ENCODE results near the gene ASIP.
"Not testable (repeated sequence)": the region's sequence is repeated elsewhere in the genome, so short reads cannot be mapped to it uniquely, and the experiment has no call there.

ASIP gene

DNA sequence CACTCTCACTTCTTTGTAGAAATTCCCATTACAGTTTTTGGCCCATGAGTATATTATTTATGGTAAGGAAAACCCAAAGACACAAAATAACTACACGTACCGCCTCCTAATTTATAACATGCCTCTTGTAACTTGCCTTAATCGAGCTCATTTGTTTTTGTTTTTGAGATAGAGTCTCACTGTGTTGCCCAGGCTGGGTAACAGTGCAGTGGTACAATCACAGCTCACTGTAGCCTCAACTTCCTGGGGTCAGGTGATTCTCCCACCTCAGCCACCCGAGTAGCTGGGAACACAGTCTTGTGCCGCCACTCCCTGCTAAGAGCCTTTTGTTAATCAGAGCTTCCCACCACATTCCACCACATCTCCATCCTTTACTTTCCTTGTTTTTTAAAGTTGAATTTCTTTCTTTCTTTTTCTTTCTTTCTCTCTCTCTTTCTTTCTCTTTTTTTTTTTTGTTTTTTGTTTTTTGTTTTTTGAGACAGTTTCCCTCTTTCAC lies 15.5 kb downstream of the ASIP start:
- no peaks in the 10 kb centered on the region for H3K4me1 ChIP-seq (ENCODE audit: control insufficient read depth in 1 of 2, insufficient read depth in 2 of 2, low read length in 2 of 2)
- no peak overlapping the region for H3K9ac ChIP-seq (ENCODE audit: low read depth in 1 of 2, low read length in 2 of 2)
- no peak overlapping the region for H3K4me3 ChIP-seq (ENCODE audit: low read depth in 1 of 2, low read length in 2 of 2)
- no peaks in the 10 kb centered on the region for H3K27me3 ChIP-seq (ENCODE audit: control insufficient read depth in 1 of 2, insufficient read depth in 2 of 2, low read length in 2 of 2)
- H3K9me3 ChIP-seq (ENCODE audit: control insufficient read depth in 1 of 2, low read length in 2 of 2) = no peaks in the 10 kb centered on the region
- H3K36me3 ChIP-seq (ENCODE audit: control insufficient read depth in 1 of 2, insufficient read depth in 2 of 2, low read length in 2 of 2) = no peaks in the 10 kb centered on the region
- no peak overlapping the region for H3K27ac ChIP-seq (ENCODE audit: low read depth, low read length)

GRCh38 chr20:34260208-34260942 lies 19.2 kb downstream of the ASIP start:
- no peak overlapping the region for H3K4me3 ChIP-seq (ENCODE audit: low read depth in 1 of 2, low read length in 2 of 2)
- no peaks in the 10 kb centered on the region for H3K27me3 ChIP-seq (ENCODE audit: control insufficient read depth in 1 of 2, insufficient read depth in 2 of 2, low read length in 2 of 2)
- H3K9me3 ChIP-seq (ENCODE audit: control insufficient read depth in 1 of 2, low read length in 2 of 2) = no peaks in the 10 kb centered on the region
- H3K27ac ChIP-seq (ENCODE audit: low read depth, low read length) = no peak overlapping the region
- H3K9ac ChIP-seq (ENCODE audit: low read depth in 1 of 2, low read length in 2 of 2) = no peak overlapping the region
- H3K36me3 ChIP-seq (ENCODE audit: control insufficient read depth in 1 of 2, insufficient read depth in 2 of 2, low read length in 2 of 2) = no peaks in the 10 kb centered on the region
- H3K4me1 ChIP-seq (ENCODE audit: control insufficient read depth in 1 of 2, insufficient read depth in 2 of 2, low read length in 2 of 2) = peaks cover 6% of the 10 kb centered on the region in 2 donors

- H3K27me3 ChIP-seq (ENCODE audit: control insufficient read depth in 1 of 2, insufficient read depth in 2 of 2, low read length in 2 of 2) = no peaks in the 10 kb centered on the region
- H3K9ac ChIP-seq (ENCODE audit: low read depth in 1 of 2, low read length in 2 of 2) = no peak overlapping the region
- H3K36me3 ChIP-seq (ENCODE audit: control insufficient read depth in 1 of 2, insufficient read depth in 2 of 2, low read length in 2 of 2) = no peaks in the 10 kb centered on the region
- no peaks in the 10 kb centered on the region for H3K9me3 ChIP-seq (ENCODE audit: control insufficient read depth in 1 of 2, low read length in 2 of 2)
- H3K27ac ChIP-seq (ENCODE audit: low read depth, low read length) = no peak overlapping the region
- H3K4me1 ChIP-seq (ENCODE audit: control insufficient read depth in 1 of 2, insufficient read depth in 2 of 2, low read length in 2 of 2) = peaks cover 6% of the 10 kb centered on the region in 2 donors
- no peak overlapping the region for H3K4me3 ChIP-seq (ENCODE audit: low read depth in 1 of 2, low read length in 2 of 2)
These were observed 21.5 kb downstream of the ASIP start for GRCh38 chr20:34262488-34263288.

DNA sequence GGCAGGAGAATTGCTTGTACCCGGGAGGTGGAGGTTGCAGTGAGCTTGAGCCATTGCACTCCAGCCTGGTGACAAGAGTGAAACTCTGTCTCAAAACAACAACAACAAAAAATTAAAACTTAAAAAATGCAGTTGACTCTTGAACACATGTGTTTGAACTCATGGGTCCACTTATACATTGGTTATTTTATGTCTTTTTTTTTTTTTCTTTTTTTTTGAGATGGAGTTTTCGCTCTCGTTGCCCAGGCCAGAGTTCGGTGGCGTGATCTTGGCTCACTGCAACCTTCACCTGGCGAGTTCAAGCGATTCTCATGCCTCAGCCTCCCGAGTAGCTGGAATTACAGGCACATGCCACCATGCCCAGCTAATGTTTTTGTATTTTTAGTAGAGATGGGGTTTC lies 22.2 kb downstream of the ASIP start:
- not testable (repeated sequence) for H3K27me3 ChIP-seq (ENCODE audit: control insufficient read depth in 1 of 2, insufficient read depth in 2 of 2, low read length in 2 of 2); H3K9ac ChIP-seq (ENCODE audit: low read depth in 1 of 2, low read length in 2 of 2); H3K4me3 ChIP-seq (ENCODE audit: low read depth in 1 of 2, low read length in 2 of 2); H3K9me3 ChIP-seq (ENCODE audit: control insufficient read depth in 1 of 2, low read length in 2 of 2); H3K36me3 ChIP-seq (ENCODE audit: control insufficient read depth in 1 of 2, insufficient read depth in 2 of 2, low read length in 2 of 2); H3K27ac ChIP-seq (ENCODE audit: low read depth, low read length); H3K4me1 ChIP-seq (ENCODE audit: control insufficient read depth in 1 of 2, insufficient read depth in 2 of 2, low read length in 2 of 2)

GRCh38 chr20:34264141-34264540 lies 22.9 kb downstream of the ASIP start:
- Histone ChIP-seq H3K4me1 (ENCODE audit: control insufficient read depth in 1 of 2, insufficient read depth in 2 of 2, low read length in 2 of 2) (peaks cover 6 to 9% of the 10 kb centered on the region in 2 donors), H3K27ac (ENCODE audit: low read depth, low read length) (no peak overlapping the region), H3K27me3 (ENCODE audit: control insufficient read depth in 1 of 2, insufficient read depth in 2 of 2, low read length in 2 of 2) (no peaks in the 10 kb centered on the region), H3K9me3 (ENCODE audit: control insufficient read depth in 1 of 2, low read length in 2 of 2) (no peaks in the 10 kb centered on the region), H3K36me3 (ENCODE audit: control insufficient read depth in 1 of 2, insufficient read depth in 2 of 2, low read length in 2 of 2) (no peaks in the 10 kb centered on the region), H3K4me3 (ENCODE audit: low read depth in 1 of 2, low read length in 2 of 2) (no peak overlapping the region), H3K9ac (ENCODE audit: low read depth in 1 of 2, low read length in 2 of 2) (no peak overlapping the region)

- no peak overlapping the region for H3K4me3 ChIP-seq (ENCODE audit: low read depth in 1 of 2, low read length in 2 of 2)
- no peaks in the 10 kb centered on the region for H3K36me3 ChIP-seq (ENCODE audit: control insufficient read depth in 1 of 2, insufficient read depth in 2 of 2, low read length in 2 of 2)
- no peaks in the 10 kb centered on the region for H3K9me3 ChIP-seq (ENCODE audit: control insufficient read depth in 1 of 2, low read length in 2 of 2)
- peaks cover 0 to 7% of the 10 kb centered on the region in 2 donors for H3K4me1 ChIP-seq (ENCODE audit: control insufficient read depth in 1 of 2, insufficient read depth in 2 of 2, low read length in 2 of 2)
- no peak overlapping the region for H3K9ac ChIP-seq (ENCODE audit: low read depth in 1 of 2, low read length in 2 of 2)
- H3K27ac ChIP-seq (ENCODE audit: low read depth, low read length) = no peak overlapping the region
- H3K27me3 ChIP-seq (ENCODE audit: control insufficient read depth in 1 of 2, insufficient read depth in 2 of 2, low read length in 2 of 2) = no peaks in the 10 kb centered on the region
These were observed 26.9 kb downstream of the ASIP start for GRCh38 chr20:34268145-34268544.

- H3K4me1 ChIP-seq (ENCODE audit: control insufficient read depth in 1 of 2, insufficient read depth in 2 of 2, low read length in 2 of 2) = peaks cover 0 to 7% of the 10 kb centered on the region in 2 donors
- no peaks in the 10 kb centered on the region for H3K9me3 ChIP-seq (ENCODE audit: control insufficient read depth in 1 of 2, low read length in 2 of 2)
- H3K27me3 ChIP-seq (ENCODE audit: control insufficient read depth in 1 of 2, insufficient read depth in 2 of 2, low read length in 2 of 2) = no peaks in the 10 kb centered on the region
- H3K36me3 ChIP-seq (ENCODE audit: control insufficient read depth in 1 of 2, insufficient read depth in 2 of 2, low read length in 2 of 2) = peaks cover 0 to 1% of the 10 kb centered on the region in 2 donors
- H3K27ac ChIP-seq (ENCODE audit: low read depth, low read length) = no peak overlapping the region
- H3K4me3 ChIP-seq (ENCODE audit: low read depth in 1 of 2, low read length in 2 of 2) = peak overlapping the region; percentile 65 to 71
- peak overlapping the region; percentile 57 to 59 for H3K9ac ChIP-seq (ENCODE audit: low read depth in 1 of 2, low read length in 2 of 2)
These were observed 27.8 kb downstream of the ASIP start for GRCh38 chr20:34268851-34269636.

DNA sequence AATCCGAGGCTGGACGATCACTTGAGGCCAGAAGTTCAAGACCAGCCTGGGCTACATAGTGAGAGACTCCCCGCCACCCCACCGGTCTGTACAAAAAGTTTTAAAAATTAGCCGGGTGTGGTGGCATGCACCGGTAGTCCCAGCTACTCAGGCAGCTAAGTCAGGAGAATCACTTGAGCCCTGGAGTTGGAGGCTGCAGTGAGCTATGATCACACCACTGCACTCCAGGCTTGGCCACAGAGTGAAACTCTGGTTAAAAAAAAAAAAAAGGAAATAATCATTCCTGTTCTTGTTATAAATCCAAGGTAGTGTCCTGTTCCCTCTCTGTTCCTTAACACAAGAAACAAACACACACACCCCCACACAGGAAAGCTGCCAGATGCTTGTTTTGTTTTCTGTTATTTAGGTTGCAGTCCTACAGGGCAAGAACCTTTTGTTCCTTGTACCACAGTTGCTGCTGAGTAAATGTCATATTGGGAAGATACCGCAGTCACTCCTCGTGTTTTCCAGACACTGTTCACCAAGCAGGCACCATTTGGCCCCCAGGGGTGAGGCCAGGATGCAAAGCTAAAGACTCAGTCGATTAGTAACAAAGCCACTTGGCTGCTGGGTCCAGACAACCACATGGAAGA lies 28.9 kb downstream of the ASIP start:
- no peak overlapping the region for H3K27ac ChIP-seq (ENCODE audit: low read depth, low read length)
- H3K4me1 ChIP-seq (ENCODE audit: control insufficient read depth in 1 of 2, insufficient read depth in 2 of 2, low read length in 2 of 2) = peaks cover 0 to 7% of the 10 kb centered on the region in 2 donors
- no peaks in the 10 kb centered on the region for H3K9me3 ChIP-seq (ENCODE audit: control insufficient read depth in 1 of 2, low read length in 2 of 2)
- H3K36me3 ChIP-seq (ENCODE audit: control insufficient read depth in 1 of 2, insufficient read depth in 2 of 2, low read length in 2 of 2) = peaks cover 3 to 4% of the 10 kb centered on the region in 2 donors
- H3K27me3 ChIP-seq (ENCODE audit: control insufficient read depth in 1 of 2, insufficient read depth in 2 of 2, low read length in 2 of 2) = no peaks in the 10 kb centered on the region
- no peak overlapping the region for H3K9ac ChIP-seq (ENCODE audit: low read depth in 1 of 2, low read length in 2 of 2)
- H3K4me3 ChIP-seq (ENCODE audit: low read depth in 1 of 2, low read length in 2 of 2) = no peak overlapping the region

GRCh38 chr20:34271956-34272355 lies 30.7 kb downstream of the ASIP start:
- H3K9ac ChIP-seq (ENCODE audit: low read depth in 1 of 2, low read length in 2 of 2) = no peak overlapping the region

More at GRCh38 chr20:34271956-34272355, 30.7 kb downstream of the ASIP start:
- Histone ChIP-seq H3K9me3 (ENCODE audit: control insufficient read depth in 1 of 2, low read length in 2 of 2) (no peaks in the 10 kb centered on the region), H3K27ac (ENCODE audit: low read depth, low read length) (no peak overlapping the region), H3K4me1 (ENCODE audit: control insufficient read depth in 1 of 2, insufficient read depth in 2 of 2, low read length in 2 of 2) (peaks cover 0 to 7% of the 10 kb centered on the region in 2 donors), H3K4me3 (ENCODE audit: low read depth in 1 of 2, low read length in 2 of 2) (no peak overlapping the region), H3K27me3 (ENCODE audit: control insufficient read depth in 1 of 2, insufficient read depth in 2 of 2, low read length in 2 of 2) (no peaks in the 10 kb centered on the region), H3K36me3 (ENCODE audit: control insufficient read depth in 1 of 2, insufficient read depth in 2 of 2, low read length in 2 of 2) (peaks cover 9 to 14% of the 10 kb centered on the region in 2 donors)

Measured in duodenal mucosa (tissue), 2 donors.